Right atrium auricular region (tissue), 2 donors: Measurements from ENCODE around the gene CEP57L1. TPM values are rescaled to one million over a fixed set of nuclear protein-coding genes. Genes with fewer than 3 reads are reported as not detected.

Experiments
- DNase-seq: peaks from one replicate; pipeline ENCODE4 v3.0.0-alpha.2; 2019; ENCODE audit warnings: low spot score
- H3K27ac ChIP-seq, 2 donors: fragments of 200-600 bp; sonication (generic); 1 replicate in 1 of 2; 2 replicates in 1 of 2; pipeline ENCODE4 v1.5.1; 2016 to 2019
- H3K27me3 ChIP-seq, 2 donors: fragments of 200-600 bp; sonication (generic); one replicate each; pipeline versions ENCODE4 v1.5.1 to v1.6.0; 2017 to 2019
- H3K36me3 ChIP-seq: fragments of 200-600 bp; sonication (generic); one replicate; pipeline ENCODE4 v1.5.1; 2016
- H3K4me1 ChIP-seq, 2 donors: fragments of 200-600 bp; sonication (generic); one replicate each; pipeline versions ENCODE4 v1.5.1 to v1.6.0; 2017 to 2019
- H3K4me3 ChIP-seq, 2 donors: fragments of 200-600 bp; sonication (generic); 1 replicate in 1 of 2; 2 replicates in 1 of 2; pipeline ENCODE4 v1.5.1; 2017 to 2019; ENCODE audit warnings: mild to moderate bottlenecking in 1 of 2, moderate library complexity in 1 of 2
- H3K9me3 ChIP-seq, 2 donors: fragments of 200-600 bp; sonication (generic); one replicate each; pipeline ENCODE4 v1.5.1; 2019
- total RNA-seq, 2 donors: library from RNA; depleted of rRNA; stranded (reverse); fragments of >200 nt; gene quantifications; one replicate each; pipeline ENCODE4 v1.1.0, GENCODE V29; 2016
- TF ChIP-seq, protein P1 (sequence below), 2 donors: fragments of 200-600 bp; sonication (generic); IDR thresholded peaks; one replicate each; pipeline ENCODE4 v1.5.1; 2019; ENCODE audit warnings: antibody characterized with exemption in 2 of 2

The CEP57L1 gene
- total RNA-seq, 2 donors from 2014 or later = 6.9 to 15.6 TPM

DNA sequence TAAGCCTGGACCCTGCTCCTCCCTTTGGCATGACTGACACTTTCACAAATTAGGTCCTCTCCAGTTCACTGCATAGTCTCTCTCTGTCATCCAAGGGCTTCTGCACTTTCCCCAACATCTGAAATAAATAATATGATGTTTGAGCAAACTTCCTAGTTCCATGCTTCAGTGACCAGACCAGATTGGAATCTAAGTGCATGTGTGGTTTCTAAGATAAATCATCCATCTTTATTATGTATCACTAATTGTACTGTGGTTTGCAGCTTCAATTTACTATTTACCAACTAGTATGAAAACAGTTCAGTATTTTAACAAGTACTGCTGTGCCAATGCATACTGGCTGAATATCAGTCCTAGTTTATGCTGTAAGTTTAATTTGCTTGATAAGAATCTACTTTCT lies 19.4 kb upstream of the CEP57L1 start:
- DNase-seq = no peak
- no peak overlapping the region for H3K4me3 ChIP-seq
- H3K4me1 ChIP-seq = peaks cover 0 to 47% of the 10 kb centered on the region in 2 donors
- no peaks in the 10 kb centered on the region for H3K27me3 ChIP-seq
- TF ChIP-seq, protein P1, sequence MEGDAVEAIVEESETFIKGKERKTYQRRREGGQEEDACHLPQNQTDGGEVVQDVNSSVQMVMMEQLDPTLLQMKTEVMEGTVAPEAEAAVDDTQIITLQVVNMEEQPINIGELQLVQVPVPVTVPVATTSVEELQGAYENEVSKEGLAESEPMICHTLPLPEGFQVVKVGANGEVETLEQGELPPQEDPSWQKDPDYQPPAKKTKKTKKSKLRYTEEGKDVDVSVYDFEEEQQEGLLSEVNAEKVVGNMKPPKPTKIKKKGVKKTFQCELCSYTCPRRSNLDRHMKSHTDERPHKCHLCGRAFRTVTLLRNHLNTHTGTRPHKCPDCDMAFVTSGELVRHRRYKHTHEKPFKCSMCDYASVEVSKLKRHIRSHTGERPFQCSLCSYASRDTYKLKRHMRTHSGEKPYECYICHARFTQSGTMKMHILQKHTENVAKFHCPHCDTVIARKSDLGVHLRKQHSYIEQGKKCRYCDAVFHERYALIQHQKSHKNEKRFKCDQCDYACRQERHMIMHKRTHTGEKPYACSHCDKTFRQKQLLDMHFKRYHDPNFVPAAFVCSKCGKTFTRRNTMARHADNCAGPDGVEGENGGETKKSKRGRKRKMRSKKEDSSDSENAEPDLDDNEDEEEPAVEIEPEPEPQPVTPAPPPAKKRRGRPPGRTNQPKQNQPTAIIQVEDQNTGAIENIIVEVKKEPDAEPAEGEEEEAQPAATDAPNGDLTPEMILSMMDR (IDR thresholded peaks at IDR 0.05) = no peak
- H3K27ac ChIP-seq = no peak overlapping the region
- H3K36me3 ChIP-seq = no peaks in the 10 kb centered on the region
- no peaks in the 10 kb centered on the region for H3K9me3 ChIP-seq

DNA sequence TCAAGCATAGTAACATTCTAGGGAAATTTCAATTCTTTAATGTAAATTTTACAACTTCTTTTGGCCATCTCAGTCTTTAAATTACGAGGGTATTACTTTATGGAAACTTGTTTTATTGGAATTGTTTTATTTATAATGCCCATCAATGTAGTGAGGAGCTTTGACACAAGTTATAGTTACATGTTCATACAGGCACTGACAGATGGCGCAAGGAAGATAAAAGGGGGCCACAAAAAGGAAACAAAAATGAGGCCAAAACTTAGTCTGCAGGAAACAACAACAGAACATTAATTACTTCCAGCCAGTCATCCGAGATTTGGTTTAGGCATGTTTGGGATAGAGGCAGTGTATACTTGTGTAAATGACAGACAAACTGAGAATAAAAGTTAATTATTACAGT lies 18.9 kb upstream of the CEP57L1 start:
- no peaks in the 10 kb centered on the region for H3K27me3 ChIP-seq
- H3K36me3 ChIP-seq = no peaks in the 10 kb centered on the region
- no peak overlapping the region for H3K27ac ChIP-seq
- no peak overlapping the region for H3K4me3 ChIP-seq
- no peak for DNase-seq
- H3K4me1 ChIP-seq = peaks cover 0 to 51% of the 10 kb centered on the region in 2 donors
- no peaks in the 10 kb centered on the region for H3K9me3 ChIP-seq
- TF ChIP-seq, protein P1 (IDR thresholded peaks at IDR 0.05) = no peak

DNA sequence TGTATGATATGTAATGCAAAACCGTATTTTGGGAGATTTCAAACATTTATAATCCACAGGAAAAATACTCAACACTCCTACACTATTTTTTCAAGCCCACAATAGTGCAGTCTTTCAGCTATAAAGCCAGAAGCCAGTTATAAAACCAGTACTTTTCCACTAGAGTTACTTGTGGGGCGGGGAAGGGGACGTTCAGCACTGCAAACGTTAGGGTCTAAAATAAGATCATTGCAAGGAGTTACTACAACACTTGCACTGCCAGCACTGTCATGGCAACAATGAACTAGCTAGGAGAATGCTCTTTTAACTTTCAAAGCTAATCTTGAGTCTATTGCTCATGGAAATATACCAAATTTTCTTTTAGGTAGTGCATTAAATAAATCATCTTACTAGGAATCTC lies 15.3 kb upstream of the CEP57L1 start:
- Histone ChIP-seq H3K4me3 (peak overlapping the region in 1 of 2 donors; percentile 4), H3K9me3 (no peaks in the 10 kb centered on the region), H3K27ac (peak overlapping the region; percentile 73 to 84), H3K4me1 (peaks cover 0 to 51% of the 10 kb centered on the region in 2 donors), H3K27me3 (no peaks in the 10 kb centered on the region), H3K36me3 (peaks cover 1% of the 10 kb centered on the region)
- TF ChIP-seq, protein P1 (IDR thresholded peaks at IDR 0.05) = no peak
- peak; percentile 72 for DNase-seq

DNA sequence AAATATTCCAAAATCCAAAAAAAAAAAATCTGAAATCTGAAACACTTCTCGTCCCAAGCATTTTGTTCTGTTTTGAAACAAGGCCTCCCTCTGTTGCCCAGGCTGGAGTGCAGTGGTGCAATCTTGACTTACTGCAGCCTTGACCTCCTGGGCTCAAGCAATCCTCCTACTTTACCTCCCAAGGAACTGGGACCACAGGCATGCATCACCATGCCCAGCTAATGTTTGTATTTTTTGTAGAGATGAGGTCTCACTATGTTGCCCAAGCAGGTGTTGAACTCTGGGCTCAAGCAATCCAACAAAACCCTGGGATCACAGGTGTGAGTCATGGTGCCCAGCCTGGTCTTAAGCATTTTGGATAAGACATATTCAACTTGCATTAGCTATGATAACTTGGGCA lies 14.3 kb upstream of the CEP57L1 start:
- peaks cover 10% of the 10 kb centered on the region for H3K36me3 ChIP-seq
- no peaks in the 10 kb centered on the region for H3K9me3 ChIP-seq
- H3K4me1 ChIP-seq = peaks cover 0 to 53% of the 10 kb centered on the region in 2 donors
- H3K4me3 ChIP-seq = no peak overlapping the region
- no peak for DNase-seq
- TF ChIP-seq, protein P1 (IDR thresholded peaks at IDR 0.05) = no peak
- peak overlapping the region; percentile 43 to 84 for H3K27ac ChIP-seq
- no peaks in the 10 kb centered on the region for H3K27me3 ChIP-seq

DNA sequence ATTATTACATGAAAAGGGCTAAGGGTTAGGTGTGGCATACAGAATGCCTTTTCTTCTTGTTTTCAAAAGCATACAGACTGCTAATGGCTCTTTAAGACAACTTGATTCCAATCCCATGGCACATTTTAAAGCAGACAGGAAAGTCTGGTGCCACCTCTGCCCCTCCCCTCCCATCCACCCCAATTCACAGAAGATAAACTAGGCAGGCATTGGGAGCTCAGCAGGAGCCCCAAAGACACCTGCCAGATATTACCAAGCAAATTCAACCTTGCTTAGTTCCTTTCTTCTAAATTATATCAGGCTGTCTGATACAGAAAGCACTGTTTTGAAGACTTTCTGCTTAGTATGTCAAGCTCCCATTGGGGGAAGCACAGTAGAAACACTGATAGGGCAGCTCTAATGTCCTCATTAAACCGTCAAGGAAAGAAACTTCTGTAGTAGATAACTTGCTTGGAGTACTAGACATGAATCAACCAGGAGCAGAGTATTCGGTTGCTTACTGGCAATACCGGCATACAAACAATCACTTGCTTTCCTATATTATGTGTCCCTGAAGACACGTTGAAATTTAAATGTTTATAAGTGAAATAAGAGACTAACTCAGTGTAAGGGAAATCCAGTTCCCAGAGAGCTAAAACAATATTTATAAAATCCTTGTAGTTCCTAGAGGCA lies 13.7 kb upstream of the CEP57L1 start:
- H3K27me3 ChIP-seq = no peaks in the 10 kb centered on the region
- H3K4me1 ChIP-seq = peaks cover 0 to 47% of the 10 kb centered on the region in 2 donors
- TF ChIP-seq, protein P1 (IDR thresholded peaks at IDR 0.05) = no peak
- no peak overlapping the region for H3K4me3 ChIP-seq
- DNase-seq = no peak
- peak overlapping the region; percentile 43 to 84 for H3K27ac ChIP-seq
- H3K36me3 ChIP-seq = peaks cover 13% of the 10 kb centered on the region
- no peaks in the 10 kb centered on the region for H3K9me3 ChIP-seq

DNA sequence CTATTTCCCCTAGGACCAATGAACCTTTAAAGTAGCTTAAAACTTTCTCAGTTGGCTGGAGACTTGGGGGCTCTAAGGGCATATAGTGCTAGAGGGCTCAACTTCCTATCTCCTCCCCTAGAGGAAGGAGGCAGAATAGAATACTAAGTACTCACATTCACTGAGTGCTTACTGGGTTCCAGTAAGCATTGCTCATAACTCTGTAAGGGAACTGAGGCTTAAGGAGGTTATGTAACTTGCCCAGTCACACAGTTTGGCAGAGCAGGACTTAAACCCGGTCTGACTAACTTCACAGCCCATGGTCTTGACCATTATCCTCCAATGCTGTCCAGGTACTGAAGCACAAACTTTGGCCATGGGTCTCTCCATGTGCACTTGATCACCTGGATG lies 13.1 kb upstream of the CEP57L1 start:
- TF ChIP-seq, protein P1 (IDR thresholded peaks at IDR 0.05) = no peak
- no peak overlapping the region for H3K4me3 ChIP-seq

More for the DNA sequence above, 13.1 kb upstream of the CEP57L1 start:
- H3K9me3 ChIP-seq = no peaks in the 10 kb centered on the region
- H3K36me3 ChIP-seq = peaks cover 13% of the 10 kb centered on the region
- H3K4me1 ChIP-seq = peaks cover 0 to 46% of the 10 kb centered on the region in 2 donors
- DNase-seq = no peak
- H3K27me3 ChIP-seq = no peaks in the 10 kb centered on the region
- peak overlapping the region; percentile 43 to 84 for H3K27ac ChIP-seq
